Measurements from ENCODE around the gene BPIFA3. TPM values are rescaled to one million over a fixed set of nuclear protein-coding genes. Genes with fewer than 3 reads are reported as not detected.

The BPIFA3 gene
- total RNA-seq (not detected), polyA plus RNA-seq (not detected)

- no peak within 1 kb of the TSS for H3K4me3 ChIP-seq (ENCODE audit: low read length)
- no peaks in the 10 kb centered on the region for H3K4me1 ChIP-seq (ENCODE audit: insufficient read depth, low read length)
- DNase-seq, result no peak
- Mint-ChIP-seq H3K36me3 (no peaks in the 10 kb centered on the region), H3K4me1 (no peaks in the 10 kb centered on the region), H3K27ac (no peak within 1 kb of the TSS), H3K4me3 (no peak within 1 kb of the TSS), H3K27me3 (peaks cover 22 to 46% of the 10 kb centered on the region in 2 donors), H3K9me3 (no peaks in the 10 kb centered on the region)
- no peaks in the 10 kb centered on the region for H3K9me3 ChIP-seq (ENCODE audit: low read length)
- ChIA-PET POLR2A (no interaction called here), CTCF (no interaction called here)
- no peak within 1 kb of the TSS for H3K27ac ChIP-seq (ENCODE audit: low read depth, low read length)
- H3K27me3 ChIP-seq (ENCODE audit: insufficient read depth, low read length, poor library complexity, severe bottlenecking), result no peaks in the 10 kb centered on the region
- no peaks in the 10 kb centered on the region for H3K36me3 ChIP-seq (ENCODE audit: insufficient read depth, low read length)
Measured at GRCh38 chr20:33217052-33217451, at the start of gene BPIFA3. Gene BPIFA3, plus strand, starts transcription at chr20:33217352. Its CDS starts 185 bp downstream, at chr20:33217537.

- Mint-ChIP-seq H3K27ac (peak within 1 kb of the TSS in 1 of 8 donors; percentile 29), H3K9me3 (peaks cover 15 to 32% (median 25%) of the 10 kb centered on the region in 5 donors), H3K4me3 (no peak within 1 kb of the TSS), H3K4me1 (no peaks in the 10 kb centered on the region), H3K27me3 (peaks cover 12 to 38% of the 10 kb centered on the region in 2 donors), H3K36me3 (peaks cover 0 to 9% (median 0%) of the 10 kb centered on the region in 3 donors)
- Histone ChIP-seq H3K4me3 (ENCODE audit: low read length) (no peak within 1 kb of the TSS), H3K27me3 (ENCODE audit: insufficient read depth, low read length, poor library complexity, severe bottlenecking) (no peaks in the 10 kb centered on the region), H3K4me1 (ENCODE audit: insufficient read depth, low read length) (no peaks in the 10 kb centered on the region), H3K36me3 (ENCODE audit: insufficient read depth, low read length) (no peaks in the 10 kb centered on the region), H3K9me3 (ENCODE audit: low read length) (no peaks in the 10 kb centered on the region), H3K27ac (ENCODE audit: low read depth, low read length) (no peak within 1 kb of the TSS)
- DNase-seq, result no peak
- CTCF ChIA-PET, result no interaction called here
- POLR2A ChIA-PET, result no interaction called here
Measured at GRCh38 chr20:33167859-33168258, 49.3 kb upstream of the BPIFA3 start, which contains the start of gene BPIFA2. Gene BPIFA2, plus strand, starts transcription at chr20:33168159. Its CDS starts 987 bp downstream, at chr20:33169146.

GRCh38 chr20:33169176-33169794 lies 47.9 kb upstream of the BPIFA3 start:
- Histone ChIP-seq H3K27ac (ENCODE audit: low read depth, low read length) (no peak overlapping the region), H3K27me3 (ENCODE audit: insufficient read depth, low read length, poor library complexity, severe bottlenecking) (no peaks in the 10 kb centered on the region), H3K36me3 (ENCODE audit: insufficient read depth, low read length) (no peaks in the 10 kb centered on the region), H3K9me3 (ENCODE audit: low read length) (no peaks in the 10 kb centered on the region), H3K4me3 (ENCODE audit: low read length) (no peak overlapping the region), H3K4me1 (ENCODE audit: insufficient read depth, low read length) (no peaks in the 10 kb centered on the region)
- peaks cover 0 to 9% (median 0%) of the 10 kb centered on the region in 3 donors for H3K36me3 Mint-ChIP-seq
- H3K27ac Mint-ChIP-seq, result no peak overlapping the region
- ChIA-PET POLR2A (no interaction called here), CTCF (no interaction called here)
- no peak overlapping the region for H3K4me3 Mint-ChIP-seq
- H3K27me3 Mint-ChIP-seq, result peaks cover 12 to 38% of the 10 kb centered on the region in 2 donors
- H3K4me1 Mint-ChIP-seq, result no peaks in the 10 kb centered on the region
- no peak for DNase-seq
- peaks cover 15 to 32% (median 25%) of the 10 kb centered on the region in 5 donors for H3K9me3 Mint-ChIP-seq

DNA sequence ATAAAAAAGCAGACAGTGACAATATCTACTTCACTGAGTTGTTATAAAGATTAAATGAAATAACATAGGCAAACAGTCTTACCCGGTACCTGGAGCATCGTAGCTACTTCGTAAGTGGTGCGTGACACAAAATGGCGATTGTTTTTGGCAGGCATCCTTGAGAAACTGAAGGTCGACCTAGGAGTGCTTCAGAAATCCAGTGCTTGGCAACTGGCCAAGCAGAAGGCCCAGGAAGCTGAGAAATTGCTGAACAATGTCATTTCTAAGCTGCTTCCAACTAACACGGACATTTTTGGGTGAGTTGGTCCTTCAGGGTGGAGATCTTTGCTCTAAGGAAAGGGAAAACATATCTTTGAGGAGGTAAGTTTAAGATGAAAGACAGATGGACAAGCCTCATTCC lies 44.4 kb upstream of the BPIFA3 start:
- Histone ChIP-seq H3K9me3 (ENCODE audit: low read length) (no peaks in the 10 kb centered on the region), H3K36me3 (ENCODE audit: insufficient read depth, low read length) (no peaks in the 10 kb centered on the region), H3K4me1 (ENCODE audit: insufficient read depth, low read length) (no peaks in the 10 kb centered on the region), H3K27ac (ENCODE audit: low read depth, low read length) (no peak overlapping the region), H3K27me3 (ENCODE audit: insufficient read depth, low read length, poor library complexity, severe bottlenecking) (no peaks in the 10 kb centered on the region), H3K4me3 (ENCODE audit: low read length) (no peak overlapping the region)
- no peaks in the 10 kb centered on the region for H3K4me1 Mint-ChIP-seq
- H3K27me3 Mint-ChIP-seq, result peaks cover 13 to 23% of the 10 kb centered on the region in 2 donors
- no peak for DNase-seq
- CTCF ChIA-PET, result no interaction called here
- H3K27ac Mint-ChIP-seq, result no peak overlapping the region
- peaks cover 0 to 9% (median 0%) of the 10 kb centered on the region in 3 donors for H3K36me3 Mint-ChIP-seq
- peaks cover 15 to 32% (median 25%) of the 10 kb centered on the region in 5 donors for H3K9me3 Mint-ChIP-seq
- no peak overlapping the region for H3K4me3 Mint-ChIP-seq
- POLR2A ChIA-PET, result no interaction called here

DNA sequence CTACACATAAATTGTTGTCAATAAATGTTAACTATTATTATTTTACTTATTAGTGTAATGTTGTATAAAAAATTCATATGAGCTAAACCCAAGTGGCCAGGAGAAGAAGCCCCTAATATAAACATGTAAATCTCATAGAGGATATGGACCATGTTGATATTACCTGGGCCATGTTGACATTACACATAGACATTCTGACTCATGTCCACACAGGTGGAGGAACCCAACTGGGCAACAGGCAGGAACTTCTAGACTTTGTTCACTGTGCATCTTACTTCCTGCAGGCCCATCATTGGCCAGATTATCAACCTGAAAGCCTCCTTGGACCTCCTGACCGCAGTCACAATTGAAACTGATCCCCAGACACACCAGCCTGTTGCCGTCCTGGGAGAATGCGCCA lies 42.0 kb upstream of the BPIFA3 start:
- H3K4me1 ChIP-seq (ENCODE audit: insufficient read depth, low read length), result no peaks in the 10 kb centered on the region
- H3K27me3 ChIP-seq (ENCODE audit: insufficient read depth, low read length, poor library complexity, severe bottlenecking), result no peaks in the 10 kb centered on the region
- no peak overlapping the region for H3K4me3 ChIP-seq (ENCODE audit: low read length)
- Mint-ChIP-seq H3K27ac (no peak overlapping the region), H3K9me3 (peaks cover 3 to 15% (median 10%) of the 10 kb centered on the region in 5 donors), H3K4me1 (no peaks in the 10 kb centered on the region), H3K27me3 (peaks cover 8 to 12% of the 10 kb centered on the region in 2 donors), H3K36me3 (no peaks in the 10 kb centered on the region), H3K4me3 (no peak overlapping the region)
- H3K27ac ChIP-seq (ENCODE audit: low read depth, low read length), result no peak overlapping the region
- DNase-seq, result no peak
- H3K9me3 ChIP-seq (ENCODE audit: low read length), result no peaks in the 10 kb centered on the region
- no peaks in the 10 kb centered on the region for H3K36me3 ChIP-seq (ENCODE audit: insufficient read depth, low read length)
- ChIA-PET CTCF (interaction anchor here (1.6 kb wide), 1 partner anchor 273 kb away, joined by 3 read pairs; no protein-coding TSS in a partner anchor), POLR2A (no interaction called here)

DNA sequence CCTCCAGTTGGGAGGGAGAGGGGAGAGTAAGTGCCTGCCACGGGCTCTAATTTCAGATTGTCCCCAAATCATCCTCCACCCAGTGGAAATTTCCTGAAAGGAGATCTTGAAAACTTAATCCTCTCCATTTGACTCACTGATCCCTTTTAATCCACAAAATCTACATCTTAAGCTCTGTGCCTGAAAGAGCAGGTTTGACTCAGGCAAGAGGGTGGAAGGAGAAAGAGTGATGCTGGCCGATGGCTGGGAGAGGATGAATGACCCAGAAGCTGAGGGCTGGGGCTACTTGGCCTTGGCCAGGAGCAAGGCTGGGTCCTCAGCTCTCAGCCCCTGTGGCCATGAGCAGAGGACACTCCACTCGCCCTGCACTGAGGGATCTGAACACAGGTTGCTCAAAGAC lies 41.1 kb upstream of the BPIFA3 start:
- no peaks in the 10 kb centered on the region for H3K9me3 ChIP-seq (ENCODE audit: low read length)
- peaks cover 0 to 6% (median 2%) of the 10 kb centered on the region in 5 donors for H3K9me3 Mint-ChIP-seq
- POLR2A ChIA-PET, result interaction anchor here (0.5 kb wide), 1 partner anchor 281 kb away, joined by 3 read pairs; no protein-coding TSS in a partner anchor
- H3K36me3 ChIP-seq (ENCODE audit: insufficient read depth, low read length), result no peaks in the 10 kb centered on the region
- H3K27ac Mint-ChIP-seq, result no peak overlapping the region
- H3K4me1 ChIP-seq (ENCODE audit: insufficient read depth, low read length), result no peaks in the 10 kb centered on the region
- no peak overlapping the region for H3K4me3 ChIP-seq (ENCODE audit: low read length)
- no peak overlapping the region for H3K4me3 Mint-ChIP-seq
- DNase-seq, result no peak
- H3K4me1 Mint-ChIP-seq, result no peaks in the 10 kb centered on the region
- H3K27me3 Mint-ChIP-seq, result peaks cover 8 to 10% of the 10 kb centered on the region in 2 donors
- H3K27me3 ChIP-seq (ENCODE audit: insufficient read depth, low read length, poor library complexity, severe bottlenecking), result no peaks in the 10 kb centered on the region
- CTCF ChIA-PET, result interaction anchor here (1.6 kb wide), 1 partner anchor 274 kb away, joined by 3 read pairs; no protein-coding TSS in a partner anchor
- H3K36me3 Mint-ChIP-seq, result no peaks in the 10 kb centered on the region
- H3K27ac ChIP-seq (ENCODE audit: low read depth, low read length), result no peak overlapping the region

- Mint-ChIP-seq H3K27ac (no peak overlapping the region), H3K4me1 (no peaks in the 10 kb centered on the region), H3K27me3 (peaks cover 0 to 8% of the 10 kb centered on the region in 2 donors), H3K4me3 (no peak overlapping the region), H3K36me3 (no peaks in the 10 kb centered on the region), H3K9me3 (peaks cover 0 to 2% (median 0%) of the 10 kb centered on the region in 5 donors)
- no peak for DNase-seq
- H3K4me1 ChIP-seq (ENCODE audit: insufficient read depth, low read length), result no peaks in the 10 kb centered on the region
- ChIA-PET POLR2A (no interaction called here), CTCF (no interaction called here)
- H3K36me3 ChIP-seq (ENCODE audit: insufficient read depth, low read length), result no peaks in the 10 kb centered on the region
- no peaks in the 10 kb centered on the region for H3K9me3 ChIP-seq (ENCODE audit: low read length)
- no peak overlapping the region for H3K4me3 ChIP-seq (ENCODE audit: low read length)
- H3K27me3 ChIP-seq (ENCODE audit: insufficient read depth, low read length, poor library complexity, severe bottlenecking), result no peaks in the 10 kb centered on the region
- H3K27ac ChIP-seq (ENCODE audit: low read depth, low read length), result no peak overlapping the region
Measured at GRCh38 chr20:33177866-33178265, 39.3 kb upstream of the BPIFA3 start.

- Histone ChIP-seq H3K4me3 (ENCODE audit: low read length) (no peak overlapping the region), H3K4me1 (ENCODE audit: insufficient read depth, low read length) (no peaks in the 10 kb centered on the region), H3K9me3 (ENCODE audit: low read length) (no peaks in the 10 kb centered on the region), H3K27ac (ENCODE audit: low read depth, low read length) (no peak overlapping the region), H3K27me3 (ENCODE audit: insufficient read depth, low read length, poor library complexity, severe bottlenecking) (no peaks in the 10 kb centered on the region), H3K36me3 (ENCODE audit: insufficient read depth, low read length) (no peaks in the 10 kb centered on the region)
- CTCF ChIA-PET, result no interaction called here
- no peak overlapping the region for H3K4me3 Mint-ChIP-seq
- no peak for DNase-seq
- no peaks in the 10 kb centered on the region for H3K36me3 Mint-ChIP-seq
- H3K9me3 Mint-ChIP-seq, result peaks cover 0 to 5% (median 0%) of the 10 kb centered on the region in 5 donors
- POLR2A ChIA-PET, result no interaction called here
- H3K27ac Mint-ChIP-seq, result no peak overlapping the region
- H3K4me1 Mint-ChIP-seq, result no peaks in the 10 kb centered on the region
- peaks cover 8 to 13% of the 10 kb centered on the region in 2 donors for H3K27me3 Mint-ChIP-seq
Measured at GRCh38 chr20:33178726-33179125, 38.4 kb upstream of the BPIFA3 start.
